ENCODE results near the gene PCDHA1.
"Not testable (repeated sequence)": the region's sequence is repeated elsewhere in the genome, so short reads cannot be mapped to it uniquely, and the experiment has no call there.

PCDHA1 gene

DNA sequence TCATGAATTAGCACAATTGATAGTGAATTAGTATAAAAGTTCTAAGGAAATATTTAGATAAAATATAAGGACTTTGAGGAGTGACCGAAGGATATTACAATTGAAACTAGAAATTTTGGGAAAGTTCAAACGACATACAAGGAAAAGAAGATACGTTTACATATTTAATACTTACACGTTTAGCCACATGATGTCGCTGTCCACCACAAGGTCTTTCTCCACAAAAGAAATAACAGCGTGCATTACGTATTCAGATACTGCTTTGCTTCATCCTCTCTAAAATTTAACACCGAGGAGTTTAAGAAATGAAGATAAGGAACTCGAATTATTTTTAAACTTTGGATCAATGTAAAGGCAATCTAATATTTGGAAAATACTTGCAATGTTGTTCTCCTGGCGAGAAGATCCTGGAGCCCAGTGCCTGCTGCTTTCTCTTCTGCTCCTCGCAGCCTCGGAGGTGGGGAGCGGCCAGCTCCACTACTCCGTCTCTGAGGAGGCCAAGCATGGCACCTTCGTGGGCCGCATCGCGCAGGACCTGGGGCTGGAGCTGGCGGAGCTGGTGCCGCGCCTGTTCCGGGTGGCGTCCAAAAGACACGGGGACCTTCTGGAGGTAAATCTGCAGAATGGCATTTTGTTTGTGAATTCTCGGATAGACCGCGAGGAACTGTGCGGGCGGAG lies 15.0 kb downstream of the PCDHA1 start, which contains the start of gene PCDHA3:
TSS of gene PCDHA3 (plus strand) at position 242 of the 678 bp plus-strand sequence.
- H4K20me1 ChIP-seq (ENCODE audit: insufficient read depth), result no peaks in the 10 kb centered on the region
- H3K4me3 ChIP-seq (IDR thresholded peaks at IDR 0.05; ENCODE audit: insufficient read depth, low read depth, low read length), result no peak within 1 kb of the TSS
- no peaks in the 10 kb centered on the region for H3K36me3 ChIP-seq (ENCODE audit: insufficient read depth)
- H3K27me3 ChIP-seq (ENCODE audit: insufficient read depth, low read depth), result no peaks in the 10 kb centered on the region
- no peak within 1 kb of the TSS for H2AFZ ChIP-seq (ENCODE audit: low read depth)
- H3K79me2 ChIP-seq (ENCODE audit: insufficient read depth, low read depth), result no peaks in the 10 kb centered on the region
- H3K4me1 ChIP-seq (ENCODE audit: low read depth, poor library complexity, severe bottlenecking), result no peaks in the 10 kb centered on the region
- H3K9ac ChIP-seq, result no peak within 1 kb of the TSS
- TF ChIP-seq, protein P1, sequence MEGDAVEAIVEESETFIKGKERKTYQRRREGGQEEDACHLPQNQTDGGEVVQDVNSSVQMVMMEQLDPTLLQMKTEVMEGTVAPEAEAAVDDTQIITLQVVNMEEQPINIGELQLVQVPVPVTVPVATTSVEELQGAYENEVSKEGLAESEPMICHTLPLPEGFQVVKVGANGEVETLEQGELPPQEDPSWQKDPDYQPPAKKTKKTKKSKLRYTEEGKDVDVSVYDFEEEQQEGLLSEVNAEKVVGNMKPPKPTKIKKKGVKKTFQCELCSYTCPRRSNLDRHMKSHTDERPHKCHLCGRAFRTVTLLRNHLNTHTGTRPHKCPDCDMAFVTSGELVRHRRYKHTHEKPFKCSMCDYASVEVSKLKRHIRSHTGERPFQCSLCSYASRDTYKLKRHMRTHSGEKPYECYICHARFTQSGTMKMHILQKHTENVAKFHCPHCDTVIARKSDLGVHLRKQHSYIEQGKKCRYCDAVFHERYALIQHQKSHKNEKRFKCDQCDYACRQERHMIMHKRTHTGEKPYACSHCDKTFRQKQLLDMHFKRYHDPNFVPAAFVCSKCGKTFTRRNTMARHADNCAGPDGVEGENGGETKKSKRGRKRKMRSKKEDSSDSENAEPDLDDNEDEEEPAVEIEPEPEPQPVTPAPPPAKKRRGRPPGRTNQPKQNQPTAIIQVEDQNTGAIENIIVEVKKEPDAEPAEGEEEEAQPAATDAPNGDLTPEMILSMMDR (conservative IDR thresholded peaks at IDR 0.05; ENCODE audit: low read depth, low read length), result no peak
- no peak within 1 kb of the TSS for H3K27ac ChIP-seq
- no peak within 1 kb of the TSS for H3K4me2 ChIP-seq

DNA sequence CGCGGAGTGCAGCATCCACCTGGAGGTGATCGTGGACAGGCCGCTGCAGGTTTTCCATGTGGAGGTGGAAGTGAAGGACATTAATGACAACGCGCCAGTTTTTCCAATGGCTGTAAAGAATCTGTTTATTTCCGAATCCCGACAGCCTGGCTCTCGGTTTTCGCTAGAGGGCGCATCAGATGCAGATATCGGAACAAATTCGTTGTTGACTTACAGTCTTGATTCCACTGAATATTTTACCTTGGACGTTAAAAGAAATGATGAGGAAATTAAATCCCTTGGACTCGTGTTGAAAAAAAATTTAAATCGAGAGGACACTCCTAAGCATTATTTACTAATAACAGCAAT lies 15.5 kb downstream of the PCDHA1 start:
- H3K4me3 ChIP-seq (IDR thresholded peaks at IDR 0.05; ENCODE audit: insufficient read depth, low read depth, low read length), result no peak overlapping the region
- H3K79me2 ChIP-seq (ENCODE audit: insufficient read depth, low read depth), result no peaks in the 10 kb centered on the region
- no peak overlapping the region for H3K27ac ChIP-seq
- H3K36me3 ChIP-seq (ENCODE audit: insufficient read depth), result no peaks in the 10 kb centered on the region
- H2AFZ ChIP-seq (ENCODE audit: low read depth), result no peak overlapping the region
- H3K4me1 ChIP-seq (ENCODE audit: low read depth, poor library complexity, severe bottlenecking), result no peaks in the 10 kb centered on the region
- H3K9ac ChIP-seq, result no peak overlapping the region
- no peaks in the 10 kb centered on the region for H3K27me3 ChIP-seq (ENCODE audit: insufficient read depth, low read depth)
- H3K4me2 ChIP-seq, result no peak overlapping the region
- TF ChIP-seq, protein P1 (conservative IDR thresholded peaks at IDR 0.05; ENCODE audit: low read depth, low read length), result no peak
- H4K20me1 ChIP-seq (ENCODE audit: insufficient read depth), result no peaks in the 10 kb centered on the region

GRCh38 chr5:140802381-140802780 lies 16.4 kb downstream of the PCDHA1 start:
- H3K4me3 ChIP-seq (IDR thresholded peaks at IDR 0.05; ENCODE audit: insufficient read depth, low read depth, low read length); H3K36me3 ChIP-seq (ENCODE audit: insufficient read depth); H3K9ac ChIP-seq; H4K20me1 ChIP-seq (ENCODE audit: insufficient read depth); H3K27ac ChIP-seq; H2AFZ ChIP-seq (ENCODE audit: low read depth); H3K27me3 ChIP-seq (ENCODE audit: insufficient read depth, low read depth); H3K79me2 ChIP-seq (ENCODE audit: insufficient read depth, low read depth); H3K4me2 ChIP-seq; H3K4me1 ChIP-seq (ENCODE audit: low read depth, poor library complexity, severe bottlenecking): not testable (repeated sequence)

DNA sequence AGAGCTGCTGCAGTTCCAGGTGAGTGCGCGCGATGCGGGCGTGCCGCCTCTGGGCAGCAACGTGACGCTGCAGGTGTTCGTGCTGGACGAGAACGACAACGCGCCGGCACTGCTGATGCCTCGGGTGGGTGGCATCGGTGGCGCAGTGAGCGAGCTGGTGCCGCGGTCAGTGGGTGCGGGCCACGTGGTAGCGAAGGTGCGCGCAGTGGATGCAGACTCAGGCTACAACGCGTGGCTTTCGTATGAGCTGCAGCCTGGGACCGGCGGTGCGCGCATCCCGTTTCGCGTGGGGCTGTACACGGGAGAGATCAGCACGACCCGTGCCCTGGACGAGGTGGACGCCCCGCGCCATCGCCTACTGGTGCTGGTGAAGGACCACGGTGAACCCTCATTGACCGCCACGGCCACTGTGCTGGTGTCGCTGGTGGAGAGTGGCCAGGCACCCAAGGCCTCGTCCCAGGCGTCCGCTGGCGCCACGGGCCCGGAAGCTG lies 16.9 kb downstream of the PCDHA1 start:
- no peak overlapping the region for H3K9ac ChIP-seq
- H3K36me3 ChIP-seq (ENCODE audit: insufficient read depth), result no peaks in the 10 kb centered on the region
- no peaks in the 10 kb centered on the region for H3K79me2 ChIP-seq (ENCODE audit: insufficient read depth, low read depth)
- no peaks in the 10 kb centered on the region for H3K27me3 ChIP-seq (ENCODE audit: insufficient read depth, low read depth)
- no peak overlapping the region for H3K27ac ChIP-seq
- H3K4me2 ChIP-seq, result no peak overlapping the region
- H3K4me3 ChIP-seq (IDR thresholded peaks at IDR 0.05; ENCODE audit: insufficient read depth, low read depth, low read length), result no peak overlapping the region
- TF ChIP-seq, protein P1 (conservative IDR thresholded peaks at IDR 0.05; ENCODE audit: low read depth, low read length), result no peak
- no peaks in the 10 kb centered on the region for H4K20me1 ChIP-seq (ENCODE audit: insufficient read depth)
- H2AFZ ChIP-seq (ENCODE audit: low read depth), result no peak overlapping the region
- no peaks in the 10 kb centered on the region for H3K4me1 ChIP-seq (ENCODE audit: low read depth, poor library complexity, severe bottlenecking)

Data from KMS-11 (cell line).